Type B pancreatic cell (in vitro differentiated cells): ENCODE data around the gene VTI1B. TPM values are rescaled to one million over a fixed set of nuclear protein-coding genes. Genes with fewer than 3 reads are reported as not detected.
"Not testable (repeated sequence)": the region's sequence is repeated elsewhere in the genome, so short reads cannot be mapped to it uniquely, and the experiment has no call there.

Experiments
- DNase-seq: peaks from one replicate; pipeline ENCODE4 v3.0.0; 2021; ENCODE audit warnings: mixed read lengths; ENCODE audit not compliant: unreplicated experiment; ENCODE audit errors: extremely low spot score
- H3K27ac Mint-ChIP-seq: 2 replicates; pipeline ENCODE4 v1.8.0; 2021; ENCODE audit warnings: mild to moderate bottlenecking, mixed read lengths
- H3K27me3 Mint-ChIP-seq: 2 replicates; pipeline ENCODE4 v1.8.0; 2021; ENCODE audit warnings: mixed read lengths
- H3K36me3 Mint-ChIP-seq: 2 replicates; pipeline ENCODE4 v1.8.0; 2021; ENCODE audit warnings: mixed read lengths
- H3K4me1 Mint-ChIP-seq: one replicate; pipeline ENCODE4 v1.8.0; 2021; ENCODE audit warnings: mixed read lengths; ENCODE audit not compliant: unreplicated experiment
- H3K4me3 Mint-ChIP-seq: 2 replicates; pipeline ENCODE4 v1.8.0; 2021; ENCODE audit warnings: mild to moderate bottlenecking, mixed read lengths
- H3K9me3 Mint-ChIP-seq: 2 replicates; pipeline ENCODE4 v1.8.0; 2021; ENCODE audit warnings: mixed read lengths
- total RNA-seq: library from RNA; stranded (reverse); gene quantifications from 2 replicates; pipeline ENCODE4 v1.2.1, GENCODE V29; 2021; ENCODE audit warnings: low replicate concordance
- TF ChIP-seq, protein P1 (sequence below): fragments of 200-600 bp; sonication (generic); conservative IDR thresholded peaks from 2 replicates; pipeline ENCODE4 v1.5.0; 2021; ENCODE audit warnings: antibody characterized with exemption, mild to moderate bottlenecking

Gene VTI1B
- total RNA-seq, 1 donor from 2014 or later, result 92.0 TPM

DNA sequence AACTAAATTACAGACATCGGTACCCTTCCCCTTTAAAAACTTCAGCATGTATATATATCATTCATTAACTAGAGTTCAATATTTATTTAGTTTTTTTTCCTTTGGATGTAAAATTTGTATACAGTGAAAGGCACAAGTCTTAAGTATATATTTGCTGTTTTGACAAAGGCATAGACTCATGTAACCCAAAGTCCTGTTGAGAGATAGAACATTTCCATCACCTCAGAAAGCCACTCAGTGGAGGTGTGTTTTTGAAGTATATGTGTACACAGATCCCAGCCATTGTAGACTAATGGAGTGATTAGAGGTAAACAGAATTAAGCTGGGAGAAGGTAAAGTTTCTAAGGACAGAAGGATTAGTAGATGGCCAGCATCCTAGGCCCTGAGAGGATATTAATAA lies 42.6 kb upstream of the VTI1B start:
- Mint-ChIP-seq H3K27ac (no peak overlapping the region), H3K9me3 (no peaks in the 10 kb centered on the region), H3K4me3 (no peak overlapping the region), H3K27me3 (peaks cover 7% of the 10 kb centered on the region), H3K36me3 (no peaks in the 10 kb centered on the region), H3K4me1 (no peaks in the 10 kb centered on the region)
- TF ChIP-seq, protein P1, sequence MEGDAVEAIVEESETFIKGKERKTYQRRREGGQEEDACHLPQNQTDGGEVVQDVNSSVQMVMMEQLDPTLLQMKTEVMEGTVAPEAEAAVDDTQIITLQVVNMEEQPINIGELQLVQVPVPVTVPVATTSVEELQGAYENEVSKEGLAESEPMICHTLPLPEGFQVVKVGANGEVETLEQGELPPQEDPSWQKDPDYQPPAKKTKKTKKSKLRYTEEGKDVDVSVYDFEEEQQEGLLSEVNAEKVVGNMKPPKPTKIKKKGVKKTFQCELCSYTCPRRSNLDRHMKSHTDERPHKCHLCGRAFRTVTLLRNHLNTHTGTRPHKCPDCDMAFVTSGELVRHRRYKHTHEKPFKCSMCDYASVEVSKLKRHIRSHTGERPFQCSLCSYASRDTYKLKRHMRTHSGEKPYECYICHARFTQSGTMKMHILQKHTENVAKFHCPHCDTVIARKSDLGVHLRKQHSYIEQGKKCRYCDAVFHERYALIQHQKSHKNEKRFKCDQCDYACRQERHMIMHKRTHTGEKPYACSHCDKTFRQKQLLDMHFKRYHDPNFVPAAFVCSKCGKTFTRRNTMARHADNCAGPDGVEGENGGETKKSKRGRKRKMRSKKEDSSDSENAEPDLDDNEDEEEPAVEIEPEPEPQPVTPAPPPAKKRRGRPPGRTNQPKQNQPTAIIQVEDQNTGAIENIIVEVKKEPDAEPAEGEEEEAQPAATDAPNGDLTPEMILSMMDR, result no peak
- no peak for DNase-seq

DNA sequence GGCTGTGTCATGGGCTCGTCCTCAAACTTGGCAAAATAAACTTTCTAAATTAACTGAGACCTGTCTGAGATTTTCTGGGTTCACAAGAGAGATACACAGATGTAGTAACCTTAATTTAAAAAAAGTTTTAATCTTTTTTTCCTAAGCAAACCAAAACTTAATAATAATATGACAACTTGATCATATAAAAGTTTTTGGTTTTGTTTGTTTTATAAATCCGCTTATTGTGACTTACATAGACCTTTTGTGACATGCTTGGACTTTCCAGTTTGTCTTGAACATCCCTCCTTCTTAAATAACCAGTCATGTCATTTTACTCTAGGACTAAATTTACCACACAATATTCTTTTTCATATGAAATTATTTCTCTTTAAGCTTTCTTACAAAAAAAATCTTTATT lies 35.8 kb upstream of the VTI1B start:
- no peaks in the 10 kb centered on the region for H3K27me3 Mint-ChIP-seq
- DNase-seq, result no peak
- no peaks in the 10 kb centered on the region for H3K36me3 Mint-ChIP-seq
- H3K4me3 Mint-ChIP-seq, result no peak overlapping the region
- no peaks in the 10 kb centered on the region for H3K4me1 Mint-ChIP-seq
- TF ChIP-seq, protein P1, result no peak
- no peak overlapping the region for H3K27ac Mint-ChIP-seq
- peaks cover 4% of the 10 kb centered on the region for H3K9me3 Mint-ChIP-seq

DNA sequence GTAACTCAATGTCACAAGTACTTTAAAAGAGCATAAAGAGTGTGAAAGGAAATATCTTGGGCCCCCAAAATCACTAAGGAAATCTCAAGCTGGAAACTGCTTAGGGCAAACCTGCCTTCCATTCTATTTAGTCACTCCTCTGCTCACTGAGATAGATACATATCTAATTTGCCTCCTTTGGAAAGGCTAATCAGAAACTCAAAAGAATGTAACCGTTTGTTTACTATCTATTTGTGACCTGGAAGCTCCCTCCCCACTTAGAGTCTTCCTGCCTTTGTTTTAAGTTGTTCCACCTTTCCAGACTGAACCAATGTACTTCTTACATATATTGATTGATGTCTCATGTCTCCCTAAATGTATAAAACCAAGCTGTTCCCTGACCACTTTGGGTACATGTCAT lies 35.4 kb upstream of the VTI1B start:
- H3K9me3 Mint-ChIP-seq, DNase-seq, H3K4me3 Mint-ChIP-seq, H3K27ac Mint-ChIP-seq, H3K4me1 Mint-ChIP-seq, H3K36me3 Mint-ChIP-seq, H3K27me3 Mint-ChIP-seq: not testable (repeated sequence)

DNA sequence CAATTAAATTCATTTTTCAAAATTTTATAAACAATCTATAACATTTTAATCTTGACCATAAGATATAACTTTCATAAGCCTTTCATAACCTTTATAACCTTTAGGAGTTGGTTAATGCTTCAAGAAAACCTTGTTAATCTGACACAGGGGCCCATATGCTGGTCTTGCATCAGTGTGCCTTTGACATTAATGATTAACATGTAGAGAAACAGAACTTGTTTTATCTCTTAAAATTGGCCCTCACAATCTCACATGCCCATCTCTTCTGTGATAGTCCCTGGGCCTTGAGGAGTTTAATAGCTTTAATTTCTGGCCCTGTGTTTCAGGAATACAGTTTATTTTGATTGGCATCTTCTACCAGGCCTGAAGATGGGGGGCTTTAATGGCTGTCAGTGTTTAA lies 34.9 kb upstream of the VTI1B start:
- H3K4me1 Mint-ChIP-seq, H3K27me3 Mint-ChIP-seq, DNase-seq, H3K9me3 Mint-ChIP-seq, H3K4me3 Mint-ChIP-seq, H3K36me3 Mint-ChIP-seq, H3K27ac Mint-ChIP-seq: not testable (repeated sequence)

DNA sequence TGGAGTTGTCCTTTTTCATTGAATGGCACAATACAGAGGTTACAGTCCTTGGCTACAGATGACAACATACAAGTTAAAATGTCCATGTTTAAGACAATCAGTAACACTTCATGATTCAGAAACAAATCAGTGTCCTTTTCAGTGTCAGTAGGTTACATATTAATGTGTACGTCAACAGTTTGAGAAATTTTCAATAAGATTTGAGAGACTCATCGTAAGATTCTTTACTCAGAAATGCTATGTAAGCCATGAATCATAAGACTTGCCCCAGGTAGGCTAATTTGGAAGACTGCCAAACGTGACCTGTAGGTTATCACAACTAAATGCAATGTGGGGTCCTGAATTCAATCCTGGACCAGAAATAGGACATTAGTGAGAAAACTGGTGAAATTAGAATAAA lies 30.8 kb upstream of the VTI1B start:
- TF ChIP-seq, protein P1, result no peak
- Mint-ChIP-seq H3K4me3 (no peak overlapping the region), H3K27ac (no peak overlapping the region), H3K4me1 (peaks cover 7% of the 10 kb centered on the region), H3K36me3 (no peaks in the 10 kb centered on the region), H3K27me3 (no peaks in the 10 kb centered on the region), H3K9me3 (no peaks in the 10 kb centered on the region)
- DNase-seq, result no peak

DNA sequence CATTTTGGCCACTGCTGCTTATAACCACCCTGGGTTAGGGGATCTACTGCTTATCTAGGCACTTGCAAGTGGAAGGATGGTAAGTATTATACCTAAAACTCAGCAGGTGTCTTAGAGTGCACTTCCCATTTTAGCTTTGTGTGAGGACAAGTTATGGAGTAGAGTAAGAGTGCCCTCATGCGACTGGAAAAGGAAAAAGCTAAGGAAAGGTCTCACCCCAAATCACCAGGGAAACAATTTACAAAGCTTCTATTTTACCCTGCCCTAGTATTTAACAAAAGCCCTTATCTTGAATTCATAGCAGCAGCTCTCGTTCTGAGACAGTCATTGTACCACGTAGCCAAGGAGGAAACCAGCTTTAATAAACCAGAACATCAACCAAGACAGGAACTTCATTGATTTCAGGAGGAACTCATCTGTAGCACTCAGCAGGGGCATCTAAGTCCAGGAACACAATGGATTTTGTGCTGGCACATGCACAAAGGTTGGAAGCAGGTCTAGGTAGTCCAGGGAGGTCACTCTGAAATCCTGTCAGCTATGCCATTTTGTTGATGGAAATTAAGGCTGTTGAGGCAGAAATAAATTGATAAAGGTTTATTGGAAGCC lies 30.2 kb upstream of the VTI1B start:
- Mint-ChIP-seq H3K27ac (no peak overlapping the region), H3K9me3 (no peaks in the 10 kb centered on the region), H3K4me1 (peaks cover 7% of the 10 kb centered on the region), H3K27me3 (no peaks in the 10 kb centered on the region), H3K36me3 (no peaks in the 10 kb centered on the region), H3K4me3 (no peak overlapping the region)
- DNase-seq, result no peak
- TF ChIP-seq, protein P1, result peak; percentile 83

- no peaks in the 10 kb centered on the region for H3K27me3 Mint-ChIP-seq
Measured at GRCh38 chr14:67703997-67704396, 29.6 kb upstream of the VTI1B start.

DNA sequence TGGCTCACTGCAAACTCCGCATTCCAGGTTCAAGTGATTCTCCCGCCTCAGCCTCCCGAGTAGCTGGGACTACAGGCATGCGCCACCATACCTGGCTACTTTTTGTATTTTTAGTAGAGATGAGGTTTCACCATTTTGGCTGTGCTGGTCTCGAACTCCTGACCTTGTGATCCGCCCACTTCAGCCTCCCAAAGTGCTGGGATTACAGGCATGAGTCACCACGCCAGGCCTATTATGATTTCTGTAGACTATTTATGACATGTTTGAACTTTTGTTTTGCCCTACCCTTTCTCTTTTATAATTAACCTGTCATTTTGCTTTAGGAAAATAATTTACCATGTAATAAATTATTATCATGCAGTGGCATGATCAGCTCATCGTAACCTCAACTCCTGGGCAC lies 27.1 kb upstream of the VTI1B start, which contains the start of gene RDH12:
RDH12 (plus strand) TSS at position 395 of the 400 bp plus-strand sequence. CDS start 20,757 bp downstream, outside the sequence.
- not testable (repeated sequence) for H3K4me3 Mint-ChIP-seq, H3K36me3 Mint-ChIP-seq, H3K9me3 Mint-ChIP-seq, H3K4me1 Mint-ChIP-seq, H3K27ac Mint-ChIP-seq, DNase-seq, H3K27me3 Mint-ChIP-seq

More at GRCh38 chr14:67703997-67704396, 29.6 kb upstream of the VTI1B start:
- no peaks in the 10 kb centered on the region for H3K36me3 Mint-ChIP-seq
- H3K9me3 Mint-ChIP-seq, result no peaks in the 10 kb centered on the region
- DNase-seq, result no peak
- H3K4me3 Mint-ChIP-seq, result no peak overlapping the region
- no peak overlapping the region for H3K27ac Mint-ChIP-seq
- peaks cover 7% of the 10 kb centered on the region for H3K4me1 Mint-ChIP-seq
- TF ChIP-seq, protein P1, result no peak
